ENCODE measurements around the gene CRIM1.

CRIM1 gene

GRCh38 chr2:36371928-36372391, 16.4 kb downstream of the CRIM1 start:
- no peak for DNase-seq (ENCODE audit: low read depth)

GRCh38 chr2:36373149-36373926, 17.8 kb downstream of the CRIM1 start:
- DNase-seq (ENCODE audit: low read depth) = no peak

- no peak for DNase-seq (ENCODE audit: low read depth)
These were observed 19.0 kb downstream of the CRIM1 start for GRCh38 chr2:36374585-36374984.

DNA sequence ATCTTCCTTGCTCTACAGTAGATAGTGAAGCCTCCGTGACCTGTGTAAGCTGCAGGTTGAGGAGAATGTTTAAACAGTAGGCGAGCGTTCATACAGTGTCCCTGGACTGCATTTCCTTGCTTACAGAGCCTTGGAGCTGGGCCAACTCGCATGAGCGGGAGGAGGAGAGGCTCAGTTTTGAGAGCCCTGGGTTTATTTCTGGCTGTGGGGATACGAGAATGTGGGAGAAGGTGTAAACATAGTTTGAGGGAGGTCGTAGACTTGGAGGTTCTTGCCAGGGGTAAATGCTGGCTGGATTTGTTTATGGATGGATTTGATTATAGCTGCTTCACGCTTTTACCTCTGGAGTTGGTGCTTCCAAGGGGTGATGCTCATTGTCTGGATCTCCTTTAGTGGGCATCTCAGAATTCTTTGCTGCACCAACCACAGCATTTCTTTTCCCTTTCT, 20.8 kb downstream of the CRIM1 start:
- DNase-seq (ENCODE audit: low read depth) = no peak

- DNase-seq (ENCODE audit: low read depth) = no peak
These were observed 21.6 kb downstream of the CRIM1 start for GRCh38 chr2:36376992-36377738.

GRCh38 chr2:36379710-36380448, 24.3 kb downstream of the CRIM1 start:
- DNase-seq (ENCODE audit: low read depth) = no peak

DNA sequence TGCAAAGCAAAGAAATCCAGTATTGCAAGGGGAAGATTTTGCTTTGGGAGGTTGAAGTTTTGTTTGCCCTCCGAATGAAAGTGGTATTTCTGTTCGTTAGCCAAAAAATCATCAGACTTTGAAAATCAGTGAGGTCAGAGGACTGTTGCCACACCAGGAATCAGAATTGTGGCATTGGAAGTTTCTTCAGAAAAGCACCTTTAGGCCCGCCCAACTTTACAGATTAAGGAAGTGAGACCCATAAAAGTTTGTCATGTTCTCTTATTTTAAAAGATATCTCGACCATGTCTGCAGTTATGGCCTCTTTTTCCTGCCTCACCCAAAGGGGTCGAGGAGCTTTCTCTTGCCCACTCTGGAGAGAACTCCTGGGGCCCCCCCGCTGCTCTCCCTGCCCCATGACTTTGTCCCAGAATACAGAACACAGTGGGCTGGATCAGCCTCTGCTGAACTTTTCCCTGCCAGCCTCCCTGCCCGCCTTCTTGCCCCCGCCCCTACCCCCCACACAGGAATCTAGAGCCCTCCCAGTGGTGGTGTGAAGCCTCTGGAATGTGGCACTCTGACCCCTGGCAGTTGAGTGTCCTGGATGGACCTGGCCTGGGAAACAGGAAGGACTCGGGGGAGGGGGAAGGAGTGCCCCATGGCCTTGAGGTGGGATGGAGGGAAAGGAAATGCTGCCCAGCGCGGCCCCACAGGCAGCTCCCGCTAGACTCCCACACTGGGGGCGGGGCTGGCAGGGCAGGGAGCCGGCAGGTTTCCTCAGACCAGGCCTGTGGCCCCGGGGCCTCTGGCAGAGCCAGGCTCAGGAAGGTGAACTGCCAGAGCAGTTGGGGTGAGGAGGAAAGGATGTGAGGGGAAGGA, 25.3 kb downstream of the CRIM1 start:
- DNase-seq (ENCODE audit: low read depth) = no peak

GRCh38 chr2:36381993-36382392, 26.4 kb downstream of the CRIM1 start:
- DNase-seq (ENCODE audit: low read depth) = no peak

DNA sequence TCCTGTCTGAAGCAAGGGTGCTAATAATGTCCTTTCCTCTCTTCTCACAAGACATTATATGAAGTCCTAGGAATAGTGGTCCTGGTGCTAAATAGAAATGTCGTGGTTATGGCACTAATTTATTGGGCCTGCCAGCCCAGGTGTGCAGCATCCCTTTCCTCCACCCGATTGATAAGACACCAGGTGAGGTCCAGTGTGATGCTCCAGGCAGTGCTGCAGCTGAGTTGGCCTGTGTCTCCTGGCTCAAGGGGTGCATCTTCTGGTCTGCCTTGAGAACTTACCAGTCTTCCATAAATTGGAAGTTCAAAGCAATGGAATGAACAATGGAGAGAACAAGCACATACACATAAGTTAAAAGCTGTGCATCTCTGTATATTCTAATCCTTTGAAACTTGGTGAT, 26.9 kb downstream of the CRIM1 start:
- DNase-seq (ENCODE audit: low read depth) = no peak

DNA sequence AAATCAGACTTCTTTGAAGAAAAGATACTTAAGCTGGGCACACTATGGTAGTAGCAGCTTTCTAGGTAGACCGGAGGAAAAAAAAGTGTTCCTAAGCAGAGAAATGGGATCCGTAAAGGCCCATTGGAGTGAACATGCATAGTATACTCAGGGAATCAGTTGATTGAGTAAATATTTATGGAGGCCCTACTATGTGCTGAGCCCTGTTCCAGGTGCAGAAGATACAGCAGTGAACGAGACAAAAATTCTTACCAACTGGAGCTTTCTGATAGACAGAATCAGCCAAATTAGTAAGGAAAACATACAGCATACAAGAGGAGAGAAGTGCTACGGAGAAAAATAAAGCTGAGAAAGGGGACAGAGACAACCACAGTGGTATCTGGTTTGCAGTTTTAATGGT, 28.1 kb downstream of the CRIM1 start:
- no peak for DNase-seq (ENCODE audit: low read depth)

DNA sequence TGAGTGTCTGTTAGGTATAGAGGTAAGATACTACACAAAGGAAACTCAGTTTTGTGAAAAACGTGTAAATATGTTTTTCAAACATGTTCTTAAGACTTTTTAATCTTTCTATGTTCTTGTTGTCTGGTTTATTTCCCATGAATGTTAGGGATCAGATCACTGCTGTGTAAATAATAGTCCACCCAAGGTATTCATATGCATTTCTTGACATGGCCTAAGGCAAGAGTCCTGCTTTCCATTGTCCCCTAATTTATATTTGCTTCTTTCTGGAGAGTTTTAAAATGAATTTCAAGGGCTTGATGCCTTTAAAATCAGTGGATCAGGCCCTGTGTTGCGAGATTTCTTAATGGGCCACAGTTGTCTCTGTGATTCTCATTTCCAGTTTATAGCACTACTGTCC, 28.9 kb downstream of the CRIM1 start:
- no peak for DNase-seq (ENCODE audit: low read depth)

DNA sequence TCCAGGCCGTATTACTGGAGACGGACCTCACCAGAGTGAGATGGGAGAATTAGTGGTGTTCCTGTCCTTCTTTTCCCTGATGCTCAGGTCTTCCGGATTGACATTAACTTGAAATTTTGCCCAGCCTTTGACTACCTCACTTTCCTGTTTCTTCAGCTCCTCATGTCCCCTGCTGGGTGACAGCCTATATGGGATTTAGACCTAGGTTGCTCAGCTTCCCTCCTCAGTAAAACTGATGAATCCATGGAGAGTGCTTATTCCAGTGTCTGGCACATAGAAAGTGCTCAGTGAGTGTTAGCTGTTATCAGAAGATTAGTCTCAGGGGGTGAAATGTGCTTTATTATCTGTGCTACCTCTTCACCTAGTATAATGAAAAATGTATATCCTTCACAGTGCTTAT, 30.0 kb downstream of the CRIM1 start:
- DNase-seq (ENCODE audit: low read depth) = no peak

DNA sequence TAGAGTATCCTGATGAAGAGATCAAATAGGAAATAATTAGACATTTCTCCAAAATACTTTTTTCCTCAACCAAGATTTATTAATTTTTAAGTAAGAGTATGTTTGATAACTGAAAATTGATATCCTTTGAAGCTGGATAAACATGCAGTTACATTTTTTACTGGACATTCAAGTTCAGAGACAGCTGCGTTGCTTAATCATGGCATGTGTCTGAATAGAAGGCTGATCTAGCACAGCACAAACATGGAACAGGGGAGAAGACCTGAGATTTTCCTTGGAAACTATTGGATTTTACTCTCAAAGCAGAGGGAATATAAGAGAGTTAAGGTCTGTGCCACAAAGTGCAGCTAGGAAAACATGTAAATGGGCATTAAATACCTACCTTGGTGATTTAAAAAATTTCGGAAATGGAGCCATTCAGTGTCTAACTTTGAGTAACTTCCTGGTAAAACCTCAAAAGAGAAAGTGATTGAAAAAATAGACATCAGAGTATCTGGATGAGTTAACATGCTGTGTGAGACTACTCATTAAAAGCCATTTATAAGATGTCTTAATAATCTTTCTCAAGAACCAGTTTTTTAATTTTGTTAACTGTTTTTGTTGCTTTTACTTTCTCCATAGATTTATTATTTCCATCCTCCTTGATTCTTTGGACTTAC, 31.8 kb downstream of the CRIM1 start:
- no peak for DNase-seq (ENCODE audit: low read depth)

- DNase-seq (ENCODE audit: low read depth) = no peak
These were observed 32.9 kb downstream of the CRIM1 start for GRCh38 chr2:36388472-36388871.

GRCh38 chr2:36389091-36389564, 33.5 kb downstream of the CRIM1 start:
- DNase-seq (ENCODE audit: low read depth) = no peak

DNA sequence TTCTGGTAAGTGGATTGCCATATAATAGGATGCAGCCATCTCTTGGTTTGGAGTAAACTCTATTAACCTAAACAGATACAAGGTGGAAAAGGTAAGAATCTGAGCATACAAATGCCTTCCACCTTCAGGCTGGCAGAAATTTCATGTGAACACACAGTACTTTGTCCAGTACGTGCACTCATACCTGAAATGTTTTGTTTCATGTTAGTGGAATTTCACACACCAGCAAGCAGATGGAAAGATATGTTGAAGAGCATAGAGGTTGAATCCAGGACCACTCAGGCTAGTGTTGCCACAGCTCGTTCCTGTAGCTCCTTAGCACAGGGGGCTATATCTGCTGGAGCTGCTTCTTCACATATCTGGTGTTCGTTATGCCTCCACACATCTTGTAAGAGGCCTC, 34.0 kb downstream of the CRIM1 start:
- no peak for DNase-seq (ENCODE audit: low read depth)

DNA sequence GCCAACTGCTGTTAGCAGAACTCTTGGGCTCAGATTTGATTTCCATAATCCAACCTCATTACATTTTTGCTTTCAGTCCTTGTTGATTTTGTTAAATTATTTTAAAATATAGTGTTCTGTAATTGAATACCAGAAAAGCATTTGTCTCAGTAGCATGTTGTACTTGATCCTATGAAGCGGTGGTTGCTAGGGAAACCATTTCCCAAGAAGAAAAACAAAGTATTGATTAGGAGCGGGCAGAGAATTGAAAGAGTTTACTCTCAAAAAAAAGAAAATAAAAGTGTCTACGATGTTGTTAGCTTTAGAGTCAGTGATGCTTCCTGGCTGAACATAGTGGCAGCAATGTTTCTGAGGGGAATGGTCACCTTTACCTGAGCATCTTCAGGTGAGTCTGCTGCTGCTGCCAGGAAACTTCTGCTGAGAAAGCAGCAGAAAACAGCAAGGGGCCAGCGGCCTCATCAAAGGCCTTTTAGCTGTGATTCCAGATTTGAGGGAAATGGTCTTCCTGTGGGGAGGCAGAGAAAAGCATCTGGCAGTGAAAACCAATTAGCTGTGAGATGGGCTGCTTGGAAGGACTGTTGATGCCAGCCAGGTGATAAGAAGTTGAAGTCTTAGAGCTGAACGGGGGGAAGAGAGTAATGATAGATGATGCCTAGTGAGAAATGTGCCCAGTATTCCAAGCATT, 37.1 kb downstream of the CRIM1 start:
- DNase-seq (ENCODE audit: low read depth) = no peak

DNA sequence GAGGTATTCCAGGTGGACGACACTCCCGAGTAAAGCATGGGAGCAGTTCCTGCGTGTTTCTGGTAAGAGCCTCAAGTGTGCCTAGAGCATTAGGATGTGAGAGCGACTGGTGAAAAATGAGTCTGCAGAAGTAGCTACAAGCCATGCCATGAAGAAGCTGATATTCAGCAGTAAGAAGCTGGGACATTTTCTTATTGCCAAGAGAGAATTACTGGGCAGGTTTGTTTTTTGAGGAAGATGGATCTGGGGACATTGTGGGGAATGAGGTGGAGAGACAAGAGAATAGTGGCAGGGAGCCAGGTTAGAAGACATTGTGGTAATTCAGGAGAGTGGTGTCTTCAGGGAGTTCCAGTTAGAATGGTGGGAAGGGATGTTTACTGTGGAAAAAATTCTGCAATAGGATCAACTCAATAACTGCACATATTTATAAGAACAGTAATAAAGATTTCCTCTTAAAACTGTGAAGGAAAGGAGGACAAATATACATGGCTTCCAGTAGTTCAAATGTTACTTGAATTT, 38.2 kb downstream of the CRIM1 start:
- DNase-seq (ENCODE audit: low read depth) = no peak

GRCh38 chr2:36394804-36395203, 39.2 kb downstream of the CRIM1 start:
- DNase-seq (ENCODE audit: low read depth) = no peak

- DNase-seq (ENCODE audit: low read depth) = no peak
These were observed 40.3 kb downstream of the CRIM1 start for GRCh38 chr2:36395866-36396265.

Data from T-helper 22 cell (primary cell).